NCI-H2107 treated with DMSO at 0.1 percent for 48 hours (cell line): ENCODE measurements around the gene PRKCH.

ENCODE experiments used
- DNase-seq: peaks from one replicate; lab custom pipeline; 2025; ENCODE audit not compliant: unreplicated experiment; lab: John Stamatoyannopoulos, UW

The PRKCH gene

GRCh38 chr14:61561657-61562276, 240.4 kb downstream of the PRKCH start:
- no peak for DNase-seq

DNA sequence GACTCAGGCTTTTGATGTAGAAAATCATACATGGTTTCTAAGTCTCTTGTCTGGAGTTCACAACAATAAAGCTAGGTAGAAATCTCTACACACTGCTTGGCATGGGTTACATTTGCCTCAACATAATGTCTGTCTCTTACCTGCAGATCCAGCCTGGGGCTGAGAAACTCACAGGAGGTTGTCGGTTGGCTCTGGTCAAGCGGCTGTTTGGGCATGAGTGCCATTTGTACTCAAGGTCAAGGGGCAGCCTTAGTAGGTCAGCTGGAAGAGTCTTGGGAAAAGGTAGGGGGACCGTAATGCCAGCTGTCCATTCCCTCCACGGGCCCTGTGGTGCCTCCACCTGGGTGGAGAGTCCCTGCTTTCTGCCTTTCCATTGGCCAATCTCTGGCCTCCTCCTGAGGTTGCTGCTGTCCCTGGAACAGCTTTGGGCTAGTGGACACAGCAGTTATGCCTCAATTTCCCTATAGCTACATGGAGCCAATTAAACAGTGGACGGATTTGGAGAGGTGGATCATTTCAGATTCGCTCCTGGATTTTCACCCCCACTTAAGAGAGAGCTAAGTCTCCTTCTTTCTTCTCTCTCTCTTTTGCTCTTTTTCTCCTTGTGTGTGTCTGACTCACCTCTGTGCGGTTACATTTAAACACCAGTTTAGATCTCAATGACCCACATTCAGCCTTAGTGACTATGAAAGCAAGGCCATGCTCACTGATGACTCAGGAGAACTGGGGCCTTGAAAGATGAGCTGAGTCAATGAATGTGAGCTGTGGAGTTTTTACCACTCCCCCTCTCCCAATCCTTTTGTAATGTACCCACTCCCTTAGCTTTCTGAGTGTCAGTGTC, 241.2 kb downstream of the PRKCH start:
- DNase-seq: peak; percentile 93

DNA sequence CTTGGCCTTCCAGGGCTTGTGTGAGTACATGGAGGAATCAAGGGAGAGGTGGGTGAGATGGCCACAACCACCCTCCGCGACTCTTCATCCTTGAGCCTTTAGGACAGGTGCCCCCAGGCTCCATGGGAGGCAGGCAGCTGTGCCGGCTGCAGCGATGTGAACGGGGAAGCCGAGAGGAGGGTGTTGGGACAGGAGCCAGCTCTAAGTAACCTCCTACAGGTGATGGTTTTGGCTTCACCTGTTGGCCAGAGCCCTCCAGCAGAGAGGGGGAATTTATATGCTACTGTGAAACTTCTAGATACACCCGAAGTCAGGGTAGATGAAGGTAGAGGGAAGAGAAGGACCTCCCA, 241.8 kb downstream of the PRKCH start:
- peak; percentile 93 for DNase-seq

DNA sequence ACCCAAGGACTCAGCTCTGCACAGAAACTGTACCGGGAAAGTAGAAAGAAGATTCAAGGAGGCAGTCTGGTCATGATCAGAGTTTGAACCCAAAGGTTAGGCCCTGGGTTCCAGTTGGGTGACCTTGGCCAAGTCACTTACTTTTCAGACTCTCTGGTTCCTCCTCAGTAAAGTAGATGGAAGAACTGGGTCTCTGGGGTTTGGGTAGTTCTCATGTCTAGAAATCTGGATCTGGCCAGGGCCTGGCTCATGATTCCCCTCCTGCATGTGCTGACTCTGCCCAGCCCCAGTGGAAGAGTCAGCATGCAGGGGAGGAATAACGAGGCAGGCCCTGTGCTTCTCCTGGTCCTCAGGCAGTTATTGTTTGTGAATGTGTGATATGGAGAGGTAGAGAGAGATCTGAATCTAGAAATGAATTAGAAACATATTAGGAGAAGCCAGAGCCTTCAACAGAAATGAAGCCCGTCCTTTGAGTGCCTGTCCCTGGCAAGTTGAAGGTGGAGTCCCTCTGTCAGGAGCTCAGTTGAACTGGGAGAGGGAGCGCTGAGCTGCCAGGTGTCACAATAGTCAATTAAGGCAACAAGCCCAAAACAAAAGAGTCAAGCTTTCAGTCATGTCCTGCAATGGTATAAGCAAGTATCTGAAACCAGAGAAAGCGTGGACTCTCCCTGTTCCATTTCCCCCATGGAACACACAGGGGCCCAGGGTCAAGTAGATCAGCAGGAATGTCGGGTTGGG, 242.7 kb downstream of the PRKCH start:
- no peak for DNase-seq

DNA sequence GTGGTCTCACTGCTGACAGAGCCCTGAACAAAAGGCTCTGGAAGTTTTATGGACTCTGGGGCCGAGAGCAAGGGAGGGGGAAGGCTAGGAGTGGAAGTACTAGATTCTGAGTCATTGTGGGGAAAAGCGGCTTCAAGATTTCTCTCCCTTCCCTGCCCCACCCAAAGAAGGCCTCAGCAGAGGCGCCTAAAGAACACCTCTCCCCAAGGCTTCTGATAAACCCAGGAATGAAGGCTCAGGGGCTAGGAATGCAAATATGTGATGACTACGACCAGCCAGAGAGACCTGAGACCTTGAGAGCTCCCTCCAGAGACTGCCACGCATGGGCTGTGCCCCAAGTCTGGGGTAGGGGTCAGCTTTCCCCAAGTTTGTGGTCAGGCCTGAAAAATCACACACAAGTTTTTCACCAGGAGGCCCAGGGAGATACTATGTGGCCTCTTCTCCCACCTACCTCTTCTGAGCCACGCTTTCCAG, 243.3 kb downstream of the PRKCH start:
- DNase-seq: no peak

DNA sequence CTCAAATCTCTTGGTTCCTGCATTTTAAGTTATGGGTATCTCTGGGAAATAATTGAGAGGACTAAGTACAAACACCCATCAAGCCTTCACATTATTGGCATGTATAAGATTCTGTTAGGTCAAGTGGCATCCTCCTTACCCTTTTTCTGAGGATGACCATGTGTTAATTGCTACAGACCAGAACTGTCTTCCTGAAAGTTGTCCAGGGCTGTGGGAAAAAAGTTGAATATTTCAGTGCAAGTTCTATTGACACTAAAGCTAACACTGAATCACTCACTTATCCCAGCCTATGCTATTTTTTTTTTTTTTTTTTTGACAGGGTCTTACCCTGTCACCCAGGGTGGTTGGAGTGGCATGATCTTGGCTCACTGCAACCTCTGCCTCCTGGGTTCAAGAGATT, 243.8 kb downstream of the PRKCH start:
- DNase-seq: no peak

DNA sequence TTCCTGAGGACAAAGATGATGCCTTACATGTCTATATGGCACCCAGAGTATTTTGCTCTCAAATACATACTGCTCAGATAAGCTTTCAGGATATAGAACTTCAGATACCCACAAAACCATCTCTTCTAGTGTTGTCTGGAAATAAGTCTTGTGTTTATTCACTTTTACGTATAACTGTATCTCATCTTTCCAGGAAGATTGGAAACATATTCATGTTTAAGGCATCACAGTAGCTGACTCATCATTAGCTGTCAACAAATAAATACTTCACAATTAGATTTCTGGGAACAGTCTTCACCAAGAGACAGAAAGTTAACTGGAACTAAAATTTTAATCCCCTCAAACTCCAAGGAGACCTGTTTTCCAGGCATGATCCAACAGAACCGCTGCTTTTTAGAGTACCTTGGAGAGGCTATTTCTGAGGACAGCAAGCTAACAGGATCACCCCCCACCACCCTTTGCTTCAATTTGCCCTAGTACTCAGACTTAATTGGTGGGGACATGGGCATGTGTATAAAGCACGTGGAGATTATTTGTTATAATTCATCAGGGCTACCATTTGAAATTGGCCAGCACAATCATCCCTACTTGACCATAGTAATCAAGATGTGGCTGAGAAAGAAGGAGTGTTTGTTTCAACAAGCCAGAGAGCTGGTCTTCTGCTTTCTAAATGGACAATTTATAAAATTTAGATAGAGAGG, 244.6 kb downstream of the PRKCH start:
- DNase-seq: no peak

- DNase-seq: no peak
Measured at GRCh38 chr14:61566537-61567225, 245.3 kb downstream of the PRKCH start.

GRCh38 chr14:61567838-61568571, 246.6 kb downstream of the PRKCH start:
- DNase-seq: peak; percentile 79

DNA sequence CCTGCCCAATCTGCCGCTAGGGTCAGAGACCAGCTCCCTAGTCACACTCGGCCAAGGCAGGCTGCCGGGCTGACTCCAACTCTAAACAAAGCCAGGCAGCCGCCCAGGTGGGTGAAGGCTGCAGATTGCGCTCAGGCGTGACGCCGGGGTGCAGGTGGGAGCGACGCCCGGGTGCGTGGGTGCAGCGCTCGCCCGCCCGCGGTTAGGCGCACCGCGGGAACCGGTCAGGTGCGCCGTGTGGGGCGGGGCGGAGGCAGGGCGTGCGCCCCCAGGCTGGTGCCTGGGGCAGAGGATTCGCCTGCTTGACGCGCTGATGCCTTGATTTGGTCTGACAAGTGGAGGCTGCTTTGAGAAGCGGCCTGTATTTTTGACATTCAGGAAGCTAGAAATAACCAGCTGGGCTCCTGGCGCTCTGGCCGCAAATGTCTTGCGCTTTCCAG, 247.2 kb downstream of the PRKCH start:
- DNase-seq: peak; percentile 79

DNA sequence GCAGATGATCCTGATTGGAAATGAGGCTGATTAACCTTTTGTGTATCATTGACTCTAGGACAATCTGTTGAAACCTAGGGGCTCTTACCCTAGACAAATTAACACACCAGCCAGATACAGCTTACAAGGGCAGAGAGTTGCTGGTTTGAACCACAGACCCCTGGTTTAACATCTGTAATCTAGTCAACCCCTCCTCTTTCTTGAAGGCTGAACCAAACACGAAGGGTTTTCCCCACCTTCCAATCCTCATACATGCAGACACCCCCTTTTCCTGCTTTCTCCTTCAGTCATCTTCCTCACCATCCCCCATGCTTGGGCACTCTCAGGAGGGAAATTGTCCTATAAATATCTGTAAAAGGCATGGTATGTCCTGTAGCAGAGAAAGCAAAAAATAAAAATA, 247.9 kb downstream of the PRKCH start:
- DNase-seq: no peak

DNA sequence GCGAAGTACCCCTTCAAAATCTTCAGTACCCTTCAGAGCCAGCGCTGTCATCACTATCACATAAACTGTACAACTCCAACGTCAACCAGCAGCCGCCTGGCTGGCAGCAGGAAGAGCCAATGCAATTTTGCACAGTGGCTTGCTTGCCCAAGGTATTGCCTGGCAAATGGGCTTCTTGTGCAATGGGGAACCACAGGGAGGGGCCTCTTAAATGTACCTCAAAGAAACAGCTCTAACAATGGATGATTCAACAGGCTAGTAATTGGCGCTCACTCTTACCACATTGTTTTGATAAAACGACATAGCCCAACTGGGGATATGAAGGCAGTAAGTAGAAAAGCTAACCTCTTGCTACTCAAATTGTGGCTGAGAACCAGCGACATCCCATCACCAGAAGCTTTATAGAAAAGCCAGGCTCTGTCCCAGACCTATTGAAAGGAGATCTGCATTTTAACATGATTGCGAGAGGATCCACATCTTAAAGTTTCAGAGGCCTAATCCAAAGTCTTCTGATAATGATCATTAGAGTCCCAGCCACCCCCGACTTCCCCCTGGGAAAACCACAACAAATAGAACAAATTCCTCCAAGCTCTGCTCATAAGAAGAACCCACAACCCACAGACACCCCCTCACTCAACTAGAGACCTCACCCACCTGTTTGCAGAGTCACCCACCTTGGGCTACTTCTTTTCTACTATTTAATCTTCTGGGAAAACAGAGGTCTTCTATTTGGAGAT, 248.6 kb downstream of the PRKCH start:
- peak; percentile 81 for DNase-seq

DNA sequence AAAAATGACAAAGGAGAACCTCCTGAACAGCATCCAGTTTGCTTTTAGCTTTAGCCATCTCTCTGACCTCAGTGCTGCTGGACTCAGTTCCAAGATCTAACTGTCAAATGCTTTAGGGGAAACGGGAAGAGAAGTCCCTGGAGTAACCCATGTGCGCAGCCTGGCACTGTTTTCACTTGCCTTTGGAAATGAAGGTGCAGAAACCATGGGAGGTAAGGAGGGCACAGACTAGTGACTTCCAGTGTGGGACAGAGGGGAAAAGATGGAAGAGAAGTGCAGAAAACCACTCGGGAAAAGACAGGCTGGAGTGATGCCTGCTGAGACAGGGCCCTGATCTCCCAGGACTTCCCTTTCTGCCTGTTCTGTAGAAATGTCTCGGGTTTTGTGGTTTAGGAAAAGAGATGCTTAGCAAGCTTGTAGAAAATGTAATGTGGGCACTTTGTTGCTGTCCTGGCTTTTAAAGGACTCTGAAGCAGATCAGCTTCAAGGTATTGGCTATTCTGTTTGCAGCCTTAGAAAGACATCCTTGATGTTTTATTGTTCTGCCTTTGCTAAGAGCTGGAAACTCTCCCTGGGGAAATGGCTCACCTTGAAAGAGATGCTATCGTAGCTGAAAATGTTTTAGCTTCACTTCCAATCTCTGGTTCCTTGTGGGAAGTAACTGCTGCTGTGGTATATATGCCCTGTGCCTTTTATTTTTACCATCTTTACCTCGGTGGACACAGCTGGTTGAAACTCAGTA, 249.3 kb downstream of the PRKCH start:
- DNase-seq: peak; percentile 50

- no peak for DNase-seq
Measured at GRCh38 chr14:61571917-61572316, 250.5 kb downstream of the PRKCH start.

GRCh38 chr14:61573321-61573720, 251.9 kb downstream of the PRKCH start:
- no peak for DNase-seq

DNA sequence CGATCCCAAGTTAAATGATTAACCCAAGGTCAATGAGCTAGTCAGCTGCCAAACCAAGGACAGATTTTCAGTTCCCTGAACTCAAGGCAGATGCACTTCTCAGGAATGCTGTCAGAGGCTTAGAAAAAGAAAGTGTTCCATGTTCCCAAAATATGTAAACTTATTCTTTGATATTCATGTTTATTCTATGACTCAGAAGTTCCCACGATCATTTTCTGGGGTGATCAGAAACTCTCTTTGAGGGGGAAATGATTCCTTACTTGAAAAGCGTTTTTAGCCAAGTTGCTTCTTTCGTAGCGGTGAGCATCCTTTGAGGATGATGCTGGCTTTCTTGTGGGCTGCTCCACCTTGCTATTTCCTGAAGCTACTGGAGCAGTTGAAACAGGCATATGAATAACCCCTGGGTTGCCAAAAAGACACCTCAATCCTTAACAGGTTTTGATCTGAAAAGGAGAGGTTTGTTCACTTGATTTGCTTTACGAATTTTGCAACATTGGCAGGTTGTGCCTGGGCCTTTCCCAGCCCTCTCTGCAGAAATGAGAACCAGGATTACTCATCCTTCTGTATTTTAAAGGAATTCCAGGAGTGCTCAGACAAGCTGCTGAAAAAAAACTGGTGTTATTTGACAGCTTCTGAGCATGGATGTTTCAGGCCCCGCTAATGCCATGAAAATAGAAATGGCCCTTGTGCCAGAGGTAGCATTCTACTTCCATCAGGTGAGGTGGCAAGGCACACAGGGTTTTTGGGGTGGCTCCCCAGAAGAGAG, 252.6 kb downstream of the PRKCH start:
- DNase-seq: no peak

DNA sequence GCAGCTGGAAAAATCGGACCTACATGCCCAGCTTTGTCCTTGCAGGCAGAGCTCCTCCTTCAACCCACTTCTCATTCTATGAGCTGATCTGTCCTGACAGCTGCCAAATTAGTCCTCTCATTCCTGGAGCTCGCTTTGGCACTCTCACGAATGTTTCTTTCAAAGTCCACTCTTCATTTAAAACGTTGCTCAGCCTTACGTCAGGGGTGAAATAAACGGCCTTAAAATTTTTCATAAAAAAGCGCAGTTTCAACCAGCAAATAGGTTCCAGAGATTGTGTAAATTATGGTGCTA, 253.1 kb downstream of the PRKCH start:
- DNase-seq: no peak

GRCh38 chr14:61575126-61575525, 253.7 kb downstream of the PRKCH start:
- DNase-seq: no peak
